ENCODE data around the gene IER5. TPM values are rescaled to one million over a fixed set of nuclear protein-coding genes. Genes with fewer than 3 reads are reported as not detected.

The IER5 gene
- total and polyA plus RNA-seq, 2 of the 13 experiments (the other 11 are each of a cell fraction or from before 2014, with no cell fraction given): 2.5 to 3.5 TPM

DNA sequence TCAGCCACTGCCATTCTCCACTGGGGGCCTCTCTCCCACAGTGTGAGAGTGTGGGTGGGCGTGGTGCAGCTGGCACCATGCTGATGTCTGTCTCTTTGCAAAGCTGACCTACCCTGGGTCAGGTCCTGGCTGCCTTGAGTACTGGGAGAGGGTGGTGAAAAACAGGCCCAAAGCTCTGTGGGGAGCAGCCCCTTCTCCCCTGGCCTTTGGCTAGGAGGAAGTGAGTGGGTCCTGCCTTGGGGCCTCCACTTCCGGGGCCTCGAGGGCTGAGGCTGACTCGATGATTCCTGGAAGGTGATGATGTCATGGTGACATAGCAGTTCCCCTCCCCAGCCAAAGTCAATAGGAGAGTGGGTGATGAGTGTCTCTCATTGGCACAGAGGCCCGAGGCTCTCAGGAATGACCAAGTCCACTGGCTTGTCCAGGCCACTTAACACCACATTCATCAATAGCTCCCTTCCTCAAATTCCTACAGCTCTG is 53.0 kb downstream of the IER5 start (continued):
- TF ChIP-seq SNAPC4 (CRISPR knock-in tag; IDR thresholded peaks at IDR 0.05) (no peak), SRSF4 (IDR thresholded peaks at IDR 0.05; ENCODE audit: low read depth, low read length, poor library complexity, severe bottlenecking) (no peak), MEIS2 (CRISPR knock-in tag; IDR thresholded peaks at IDR 0.05) (no peak), ZMYM2 (CRISPR knock-in tag; IDR thresholded peaks at IDR 0.05) (no peak), SIN3A (IDR thresholded peaks at IDR 0.05; ENCODE audit: borderline replicate concordance, low read depth, low read length) (no peak), RBAK (CRISPR knock-in tag; IDR thresholded peaks at IDR 0.05) (no peak), YY1 (IDR thresholded peaks at IDR 0.05; ENCODE audit: insufficient read depth, insufficient replicate concordance, low read depth, low read length) (no peak), ELF1 (CRISPR knock-in tag; IDR thresholded peaks at IDR 0.05) (no peak), ZBTB21 (CRISPR knock-in tag; IDR thresholded peaks at IDR 0.05) (peak; percentile 73; the same call in 1 of the 2 replicates), LRRFIP1 (CRISPR knock-in tag; conservative IDR thresholded peaks at IDR 0.05) (no peak), SATB2 (CRISPR knock-in tag; IDR thresholded peaks at IDR 0.05) (no peak), KLF16 (CRISPR knock-in tag; IDR thresholded peaks at IDR 0.05) (no peak), GMEB1 (CRISPR knock-in tag; IDR thresholded peaks at IDR 0.05; ENCODE audit: borderline replicate concordance) (no peak), STAT5B (CRISPR knock-in tag; IDR thresholded peaks at IDR 0.05) (no peak), IKZF4 (CRISPR knock-in tag; IDR thresholded peaks at IDR 0.05; ENCODE audit: borderline replicate concordance, low read depth, not compliant biosample characterization) (no peak), GABPB1 (CRISPR knock-in tag; IDR thresholded peaks at IDR 0.05) (peak; percentile 42; the same call in 1 of the 2 replicates), HOXA5 (CRISPR knock-in tag; IDR thresholded peaks at IDR 0.05) (no peak), TRIM24 (CRISPR knock-in tag; IDR thresholded peaks at IDR 0.05) (no peak), ZNF720 (CRISPR knock-in tag; IDR thresholded peaks at IDR 0.05) (no peak), TAF1 (CRISPR knock-in tag; IDR thresholded peaks at IDR 0.05) (no peak), PAX8 (CRISPR knock-in tag; IDR thresholded peaks at IDR 0.05; ENCODE audit: borderline replicate concordance) (no peak), KLF15 (CRISPR knock-in tag; IDR thresholded peaks at IDR 0.05; ENCODE audit: borderline replicate concordance) (no peak), IRF2 (CRISPR knock-in tag; IDR thresholded peaks at IDR 0.05) (no peak)
